ENCODE data around the gene AUP1.

Gene AUP1

DNA sequence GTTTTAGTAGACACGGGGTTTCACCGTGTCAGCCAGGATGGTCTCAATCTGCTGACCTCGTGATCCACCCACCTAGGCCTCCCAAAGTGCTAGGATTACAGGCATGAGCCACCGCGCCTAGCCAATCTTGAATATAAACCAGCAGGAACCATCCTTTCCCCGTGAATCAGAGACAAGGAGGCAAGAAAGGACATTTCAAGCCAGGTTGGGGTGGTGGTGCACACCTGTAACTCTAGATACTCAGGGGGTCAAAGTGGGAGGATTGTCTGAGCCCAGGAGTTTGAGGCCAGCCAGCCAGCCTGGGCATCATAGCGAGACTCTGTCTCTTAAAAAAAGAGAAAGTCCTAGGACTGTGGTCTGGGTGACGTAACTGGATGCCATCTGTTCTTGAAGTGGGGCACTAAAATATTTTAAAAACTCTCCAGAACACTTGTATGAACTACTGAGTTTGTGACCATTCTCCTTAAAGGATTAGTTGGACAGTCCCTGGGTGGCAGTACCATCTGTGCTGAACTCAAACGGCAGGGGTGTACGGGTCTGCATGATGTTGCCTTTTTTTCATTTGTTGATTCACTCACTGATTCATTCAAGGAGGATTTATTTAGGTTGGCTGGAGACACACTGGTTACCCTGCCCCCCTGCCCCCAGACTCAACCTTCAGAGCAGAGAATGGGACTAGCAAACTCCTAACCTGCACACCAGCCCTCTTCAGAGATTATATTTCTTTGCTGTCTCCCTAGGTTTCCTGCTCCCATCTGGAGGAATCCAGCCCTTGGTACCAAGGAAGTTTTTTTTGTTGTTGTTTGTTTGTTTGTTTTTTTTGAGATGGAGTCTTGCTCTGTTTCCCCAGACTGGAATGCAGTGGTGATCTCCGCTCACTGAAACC lies 18.2 kb downstream of the AUP1 start:
- H3K4me3 ChIP-seq (ENCODE audit: low read length): no peak overlapping the region
- TF ChIP-seq, protein P1, sequence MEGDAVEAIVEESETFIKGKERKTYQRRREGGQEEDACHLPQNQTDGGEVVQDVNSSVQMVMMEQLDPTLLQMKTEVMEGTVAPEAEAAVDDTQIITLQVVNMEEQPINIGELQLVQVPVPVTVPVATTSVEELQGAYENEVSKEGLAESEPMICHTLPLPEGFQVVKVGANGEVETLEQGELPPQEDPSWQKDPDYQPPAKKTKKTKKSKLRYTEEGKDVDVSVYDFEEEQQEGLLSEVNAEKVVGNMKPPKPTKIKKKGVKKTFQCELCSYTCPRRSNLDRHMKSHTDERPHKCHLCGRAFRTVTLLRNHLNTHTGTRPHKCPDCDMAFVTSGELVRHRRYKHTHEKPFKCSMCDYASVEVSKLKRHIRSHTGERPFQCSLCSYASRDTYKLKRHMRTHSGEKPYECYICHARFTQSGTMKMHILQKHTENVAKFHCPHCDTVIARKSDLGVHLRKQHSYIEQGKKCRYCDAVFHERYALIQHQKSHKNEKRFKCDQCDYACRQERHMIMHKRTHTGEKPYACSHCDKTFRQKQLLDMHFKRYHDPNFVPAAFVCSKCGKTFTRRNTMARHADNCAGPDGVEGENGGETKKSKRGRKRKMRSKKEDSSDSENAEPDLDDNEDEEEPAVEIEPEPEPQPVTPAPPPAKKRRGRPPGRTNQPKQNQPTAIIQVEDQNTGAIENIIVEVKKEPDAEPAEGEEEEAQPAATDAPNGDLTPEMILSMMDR (conservative IDR thresholded peaks at IDR 0.05; ENCODE audit: low read depth, low read length): no peak
- no peak for DNase-seq (ENCODE audit: low read depth)

DNA sequence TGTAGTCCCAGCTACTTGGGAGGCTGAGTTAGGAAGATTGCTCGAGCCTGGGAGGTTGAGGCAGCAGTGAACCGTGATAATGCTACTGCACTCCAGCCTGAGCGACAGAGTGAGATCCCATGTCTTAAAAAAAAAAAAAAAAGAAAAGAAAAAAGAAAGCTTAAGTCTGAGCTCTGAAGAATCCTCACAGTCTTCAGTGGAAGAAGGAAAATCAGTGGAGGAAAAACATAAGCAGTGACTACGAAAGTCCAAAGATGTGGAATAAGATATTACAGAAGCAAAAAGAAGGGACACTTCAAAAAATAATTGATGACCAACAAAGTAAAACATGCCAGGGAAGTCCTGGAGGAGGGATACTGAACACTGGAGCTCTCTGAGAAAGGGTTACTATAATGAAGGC lies 19.2 kb downstream of the AUP1 start:
- no peak for DNase-seq (ENCODE audit: low read depth)
- H3K4me3 ChIP-seq (ENCODE audit: low read length): no peak overlapping the region
- TF ChIP-seq, protein P1 (conservative IDR thresholded peaks at IDR 0.05; ENCODE audit: low read depth, low read length): no peak

DNA sequence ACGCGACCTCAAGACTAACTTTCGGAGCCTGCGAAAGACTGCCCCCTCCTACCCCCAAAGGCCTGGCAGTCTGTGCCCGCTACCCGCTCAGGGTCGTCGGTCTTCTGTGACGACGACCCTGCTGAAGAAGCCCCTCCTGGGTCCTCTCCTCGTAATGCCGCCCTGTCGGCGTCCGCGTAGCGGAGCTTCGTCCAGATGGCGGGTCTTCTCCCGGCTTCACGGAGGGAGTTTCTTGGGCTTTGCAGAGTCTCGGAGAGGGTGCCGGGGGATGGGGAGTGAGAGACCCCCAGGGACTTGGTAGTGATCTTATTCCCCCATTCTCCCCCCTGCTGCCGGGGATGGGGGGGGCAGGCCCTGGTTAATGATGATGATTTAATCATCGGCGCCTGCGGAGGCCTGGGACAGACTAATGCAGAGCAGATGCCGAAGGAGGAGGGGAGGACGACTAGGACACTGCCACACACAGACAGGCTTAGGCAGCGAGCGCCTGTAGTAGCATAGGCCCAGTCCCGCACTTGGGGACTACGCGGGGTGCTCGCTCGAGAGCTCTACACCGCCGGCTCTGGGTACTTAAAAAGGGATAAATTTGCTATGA lies 21.5 kb downstream of the AUP1 start:
- TF ChIP-seq, protein P1 (conservative IDR thresholded peaks at IDR 0.05; ENCODE audit: low read depth, low read length): no peak
- no peak for DNase-seq (ENCODE audit: low read depth)
- H3K4me3 ChIP-seq (ENCODE audit: low read length): peak overlapping the region; percentile 98

DNA sequence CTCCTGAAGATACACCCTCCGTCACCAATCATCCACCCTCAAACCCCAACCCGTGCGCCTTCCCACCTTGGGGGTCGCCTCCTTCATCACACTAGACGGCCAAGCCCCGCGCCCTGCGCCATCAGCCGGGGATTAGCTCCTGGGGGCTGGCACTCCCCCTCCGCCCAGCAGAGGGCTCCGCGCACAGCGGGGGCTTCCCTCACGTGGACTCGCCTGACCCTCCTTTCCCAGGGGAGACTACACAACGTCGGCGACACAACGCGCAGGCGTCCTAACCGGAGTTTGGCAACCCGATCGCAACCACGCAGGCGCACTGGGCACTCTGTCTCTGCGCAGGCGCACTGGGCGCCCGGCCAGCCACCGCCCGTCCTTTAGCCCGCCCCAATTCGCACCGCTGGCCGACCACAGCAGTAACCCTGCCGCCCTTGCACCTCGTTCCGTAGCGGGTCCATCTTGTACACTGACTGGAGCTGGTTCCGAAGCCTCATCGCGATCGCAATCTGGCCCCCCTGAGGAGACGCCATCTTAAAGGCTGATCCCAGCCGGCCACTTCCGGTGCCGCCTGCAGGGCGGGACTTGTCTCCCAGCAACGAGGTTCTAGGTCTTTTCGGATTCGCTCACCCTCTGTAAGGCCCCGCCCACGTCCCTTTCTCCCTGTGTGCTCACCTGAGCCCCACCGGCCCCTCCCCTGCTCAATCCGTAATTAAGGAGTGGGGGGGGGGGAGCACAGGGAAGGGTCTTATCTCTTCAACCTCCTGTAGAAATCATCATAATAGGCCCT lies 22.2 kb downstream of the AUP1 start, which contains the start of gene PCGF1:
TSS of gene PCGF1 (minus strand) at position 551 of the 781 bp plus-strand sequence. CDS start at position 524, 27 bp downstream.
- peak within 1 kb of the TSS; percentile 98 for H3K4me3 ChIP-seq (ENCODE audit: low read length)
- DNase-seq (ENCODE audit: low read depth): peak; percentile 85
- TF ChIP-seq, protein P1 (conservative IDR thresholded peaks at IDR 0.05; ENCODE audit: low read depth, low read length): peak; percentile 46

DNA sequence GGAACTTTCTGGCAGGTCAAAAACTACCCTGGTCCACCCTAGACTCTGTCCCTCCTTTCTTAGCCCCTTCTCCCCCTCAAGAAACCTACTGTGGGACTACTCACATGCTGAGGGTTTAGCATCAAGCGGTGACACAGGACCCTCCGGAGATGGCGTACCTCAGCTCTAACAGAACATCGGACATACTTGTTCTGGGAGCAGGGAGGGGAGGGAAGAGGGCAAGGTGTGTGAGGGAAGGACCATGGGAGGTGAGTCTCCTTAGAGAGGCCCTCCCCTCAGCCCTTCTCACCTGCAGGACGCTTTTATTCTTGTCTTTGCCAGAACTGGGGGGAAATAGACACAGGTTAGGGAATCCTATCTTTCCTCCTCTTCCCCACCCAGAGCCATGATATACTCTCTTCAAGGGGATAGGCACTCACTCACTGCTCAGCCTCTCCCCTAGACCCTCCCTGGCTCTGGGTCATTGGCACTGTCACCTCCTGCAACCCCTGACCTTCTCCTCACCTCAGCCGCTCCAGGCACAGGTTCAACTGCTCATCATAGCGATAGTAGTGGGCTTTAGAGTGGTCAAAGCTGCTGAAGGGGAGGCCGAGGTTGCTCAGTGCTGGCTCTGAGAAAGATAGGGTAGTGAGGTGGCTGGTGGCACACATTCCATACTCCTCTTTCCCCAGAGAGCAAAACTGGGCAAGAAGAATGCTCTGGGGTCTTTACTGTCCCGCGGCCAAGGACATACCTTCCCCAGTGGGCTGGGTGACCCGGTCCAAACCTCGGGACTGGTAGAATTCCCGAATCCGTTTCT lies 23.9 kb downstream of the AUP1 start:
- TF ChIP-seq, protein P1 (conservative IDR thresholded peaks at IDR 0.05; ENCODE audit: low read depth, low read length): no peak
- H3K4me3 ChIP-seq (ENCODE audit: low read length): peak overlapping the region; percentile 14
- DNase-seq (ENCODE audit: low read depth): no peak

DNA sequence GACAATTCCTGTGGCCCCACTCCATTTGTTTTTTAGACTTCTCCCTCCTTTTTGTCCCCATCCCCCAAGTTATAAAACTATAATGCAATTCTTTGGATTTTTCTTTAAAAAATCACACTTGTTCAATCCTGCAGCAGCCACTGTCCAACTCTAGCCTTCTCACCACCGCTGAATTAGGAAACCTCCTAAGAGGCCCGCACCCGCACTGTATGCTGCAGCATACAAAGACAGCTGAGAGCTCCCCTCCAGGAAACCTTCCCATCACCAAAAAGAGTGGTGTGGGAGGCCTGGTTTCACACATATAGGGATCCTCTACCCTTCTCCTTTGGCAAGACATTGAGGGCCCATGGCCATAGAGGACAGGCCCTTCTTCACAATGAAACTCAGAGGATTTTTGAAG lies 24.9 kb downstream of the AUP1 start:
- no peak overlapping the region for H3K4me3 ChIP-seq (ENCODE audit: low read length)
- TF ChIP-seq, protein P1 (conservative IDR thresholded peaks at IDR 0.05; ENCODE audit: low read depth, low read length): no peak
- no peak for DNase-seq (ENCODE audit: low read depth)
